Loucy (cell line): Measurements from ENCODE around the gene ANXA3.

Experiments used
- H2AFZ ChIP-seq: fragments of 200-600 bp; sonication (generic); 2 replicates; pipeline ENCODE4 v1.6.0; 2016; ENCODE audit warnings: antibody characterized with exemption, mild to moderate bottlenecking, low read length, moderate library complexity
- H3F3A ChIP-seq: fragments of 200-600 bp; 2 replicates; pipeline ENCODE4 v1.6.0; 2016; ENCODE audit warnings: antibody characterized with exemption, low read depth, mild to moderate bottlenecking
- H3K27me3 ChIP-seq: fragments of 200-600 bp; sonication (generic); 2 replicates; pipeline ENCODE4 v1.6.1; 2014; ENCODE audit warnings: low read length, mild to moderate bottlenecking; ENCODE audit not compliant: insufficient read depth, poor library complexity, severe bottlenecking
- H3K36me3 ChIP-seq: fragments of 200-600 bp; sonication (generic); 2 replicates; pipeline ENCODE4 v1.6.1; 2016; ENCODE audit warnings: low read length; ENCODE audit not compliant: insufficient read depth
- H3K4me1 ChIP-seq: fragments of 200-600 bp; sonication (generic); 2 replicates; pipeline ENCODE4 v1.5.1; 2014; ENCODE audit warnings: low read length, mild to moderate bottlenecking; ENCODE audit not compliant: insufficient read depth, poor library complexity, severe bottlenecking
- H3K4me2 ChIP-seq: fragments of 200-600 bp; sonication (generic); 2 replicates; pipeline ENCODE4 v1.6.0; 2014; ENCODE audit warnings: antibody characterized with exemption, low read length, low read depth, mild to moderate bottlenecking; ENCODE audit not compliant: poor library complexity, severe bottlenecking
- H3K4me3 ChIP-seq: fragments of 200-600 bp; sonication (generic); 2 replicates; pipeline ENCODE4 v1.5.1; 2014; ENCODE audit warnings: low read length, mild to moderate bottlenecking, mixed read lengths; ENCODE audit not compliant: poor library complexity, severe bottlenecking
- H3K79me2 ChIP-seq: fragments of 200-600 bp; sonication (generic); 2 replicates; pipeline ENCODE4 v1.6.1; 2014; ENCODE audit warnings: low read length; ENCODE audit not compliant: insufficient read depth
- H3K9ac ChIP-seq: fragments of 200-600 bp; sonication (generic); 2 replicates; pipeline ENCODE4 v1.6.0; 2014; ENCODE audit warnings: mild to moderate bottlenecking, low read depth, low read length, moderate library complexity; ENCODE audit not compliant: poor library complexity, severe bottlenecking
- H3K9me2 ChIP-seq: fragments of 200-600 bp; sonication (generic); replicated peaks from 2 replicates; pipeline ENCODE4 v1.6.1; 2016; ENCODE audit warnings: low read depth, low read length, mixed read lengths
- H3K9me3 ChIP-seq: fragments of 200-600 bp; sonication (generic); 2 replicates; pipeline ENCODE4 v1.6.1; 2014; ENCODE audit warnings: mild to moderate bottlenecking, antibody characterized with exemption, low read length, low read depth; ENCODE audit not compliant: insufficient read depth
- H4K20me1 ChIP-seq: fragments of 200-600 bp; sonication (generic); 2 replicates; pipeline ENCODE4 v1.6.0; 2014; ENCODE audit warnings: antibody characterized with exemption, low read length, mild to moderate bottlenecking; ENCODE audit not compliant: insufficient read depth, poor library complexity, severe bottlenecking
- CTCF ChIP-seq: fragments of 200-600 bp; sonication (generic); conservative IDR thresholded peaks from 2 replicates; pipeline ENCODE4 v1.5.1; 2014; ENCODE audit warnings: mild to moderate bottlenecking, antibody characterized with exemption, low read length
- EZH2phosphoT487 ChIP-seq: fragments of 200-600 bp; IDR thresholded peaks from 2 replicates; pipeline ENCODE4 v1.6.1; 2018; ENCODE audit warnings: antibody characterized with exemption, mild to moderate bottlenecking, moderate library complexity, borderline replicate concordance

ANXA3 gene

GRCh38 chr4:78568640-78569305 lies 17.2 kb downstream of the ANXA3 start:
- H3K4me2 ChIP-seq: no peak overlapping the region
- H3K27me3 ChIP-seq: no peaks in the 10 kb centered on the region
- no peak overlapping the region for H3K9ac ChIP-seq
- H3K36me3 ChIP-seq: no peaks in the 10 kb centered on the region
- H3K9me3 ChIP-seq: no peaks in the 10 kb centered on the region
- H3K79me2 ChIP-seq: no peaks in the 10 kb centered on the region
- H4K20me1 ChIP-seq: no peaks in the 10 kb centered on the region
- H3K9me2 ChIP-seq: no peaks in the 10 kb centered on the region
- H2AFZ ChIP-seq: no peak overlapping the region
- no peaks in the 10 kb centered on the region for H3F3A ChIP-seq
- H3K4me3 ChIP-seq: no peak overlapping the region
- TF ChIP-seq CTCF: no peak
- no peak for TF ChIP-seq EZH2phosphoT487
- H3K4me1 ChIP-seq: peaks cover 23% of the 10 kb centered on the region

- TF ChIP-seq CTCF (no peak), EZH2phosphoT487 (no peak)
- no peaks in the 10 kb centered on the region for H3F3A ChIP-seq
- H3K4me2 ChIP-seq: no peak overlapping the region
- H3K9me3 ChIP-seq: no peaks in the 10 kb centered on the region
- no peak overlapping the region for H3K9ac ChIP-seq
- no peaks in the 10 kb centered on the region for H3K36me3 ChIP-seq
- no peak overlapping the region for H3K4me3 ChIP-seq
- H3K27me3 ChIP-seq: no peaks in the 10 kb centered on the region
- no peak overlapping the region for H2AFZ ChIP-seq
- peaks cover 17% of the 10 kb centered on the region for H3K4me1 ChIP-seq
- no peaks in the 10 kb centered on the region for H4K20me1 ChIP-seq
- H3K79me2 ChIP-seq: no peaks in the 10 kb centered on the region
- no peaks in the 10 kb centered on the region for H3K9me2 ChIP-seq
Measured at GRCh38 chr4:78569306-78569821, 17.8 kb downstream of the ANXA3 start.

GRCh38 chr4:78570117-78570516 lies 18.5 kb downstream of the ANXA3 start:
- TF ChIP-seq CTCF (no peak), EZH2phosphoT487 (no peak)
- Histone ChIP-seq H3F3A (no peaks in the 10 kb centered on the region), H3K9me2 (no peaks in the 10 kb centered on the region), H3K79me2 (no peaks in the 10 kb centered on the region), H3K27me3 (no peaks in the 10 kb centered on the region), H2AFZ (no peak overlapping the region), H3K36me3 (no peaks in the 10 kb centered on the region), H3K4me1 (peaks cover 14% of the 10 kb centered on the region), H3K9ac (no peak overlapping the region), H3K4me2 (no peak overlapping the region), H3K4me3 (no peak overlapping the region), H3K9me3 (no peaks in the 10 kb centered on the region), H4K20me1 (no peaks in the 10 kb centered on the region)
